Activated CD4-positive, alpha-beta T cell treated with anti-CD3 and anti-CD28 coated beads for 24 hours (primary cell): ENCODE results near the gene PLEKHG5.
"Not testable (repeated sequence)": the region's sequence is repeated elsewhere in the genome, so short reads cannot be mapped to it uniquely, and the experiment has no call there.

Experiments
- DNase-seq, 2 donors: peaks; one replicate each; pipeline ENCODE4 v3.0.0-alpha.2; 2020; ENCODE audit warnings: low read depth in 2 of 2

PLEKHG5 gene

DNA sequence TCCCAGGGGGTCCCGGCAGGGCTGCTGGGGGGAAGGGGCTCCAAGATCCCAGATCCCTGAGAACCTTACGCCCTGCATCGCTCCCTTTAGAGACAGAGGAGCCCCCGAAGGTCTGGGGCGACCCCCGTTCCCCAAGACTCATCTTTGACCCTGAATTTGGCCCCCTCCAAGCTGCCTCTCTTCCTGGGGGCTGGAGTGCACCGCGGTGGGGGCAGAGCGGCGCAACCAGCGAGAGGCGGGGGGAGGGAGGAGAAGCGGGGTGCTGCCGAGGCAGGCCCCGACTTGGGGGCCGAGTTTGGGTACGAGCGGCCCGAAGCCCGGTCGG, 5.4 kb upstream of the PLEKHG5 start:
- DNase-seq = no peak

DNA sequence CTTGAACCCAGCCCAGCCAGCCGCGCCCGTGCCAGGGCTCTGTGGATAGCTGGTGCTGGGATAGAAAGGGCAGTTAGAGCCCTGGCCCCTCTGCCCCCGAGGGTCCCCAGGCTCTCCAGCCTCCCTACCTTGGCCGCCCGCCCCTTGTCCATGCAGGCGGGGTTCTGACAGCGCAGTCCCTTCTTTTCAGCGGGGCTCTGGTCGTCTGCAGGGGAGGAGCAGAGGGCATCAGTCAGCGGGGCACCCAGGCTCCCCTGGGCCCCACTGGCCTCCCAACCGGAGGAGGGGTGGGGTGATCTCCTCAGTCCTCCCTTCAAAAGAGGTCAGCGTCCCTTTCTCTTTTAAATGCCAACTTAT, 4.9 kb upstream of the PLEKHG5 start:
- DNase-seq = no peak

- DNase-seq = no peak
Observed at GRCh38 chr1:6495540-6496364, 4.3 kb upstream of the PLEKHG5 start.

- no peak for DNase-seq
Observed at GRCh38 chr1:6495041-6495441, 3.6 kb upstream of the PLEKHG5 start.

GRCh38 chr1:6494627-6495026, 3.2 kb upstream of the PLEKHG5 start:
- no peak for DNase-seq

DNA sequence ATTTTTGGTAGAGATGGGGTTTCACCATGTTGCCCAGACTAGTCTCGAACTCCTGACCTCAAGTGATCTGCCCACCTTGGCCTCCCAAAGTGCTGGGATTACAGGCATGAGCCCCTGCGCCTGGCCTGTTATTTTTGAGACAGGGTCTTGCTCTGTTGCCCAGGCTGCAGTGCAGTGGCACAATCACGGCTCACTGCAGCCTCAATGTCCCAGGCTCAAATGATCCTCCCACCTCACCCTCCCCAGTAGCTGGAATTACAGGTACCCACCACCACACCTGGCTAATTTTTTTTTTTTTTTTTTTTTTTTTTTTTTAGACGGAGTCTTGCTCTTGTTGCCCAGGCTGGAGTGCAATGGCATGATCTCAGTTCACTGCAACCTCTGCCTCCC, 2.4 kb upstream of the PLEKHG5 start:
- not testable (repeated sequence) for DNase-seq

DNA sequence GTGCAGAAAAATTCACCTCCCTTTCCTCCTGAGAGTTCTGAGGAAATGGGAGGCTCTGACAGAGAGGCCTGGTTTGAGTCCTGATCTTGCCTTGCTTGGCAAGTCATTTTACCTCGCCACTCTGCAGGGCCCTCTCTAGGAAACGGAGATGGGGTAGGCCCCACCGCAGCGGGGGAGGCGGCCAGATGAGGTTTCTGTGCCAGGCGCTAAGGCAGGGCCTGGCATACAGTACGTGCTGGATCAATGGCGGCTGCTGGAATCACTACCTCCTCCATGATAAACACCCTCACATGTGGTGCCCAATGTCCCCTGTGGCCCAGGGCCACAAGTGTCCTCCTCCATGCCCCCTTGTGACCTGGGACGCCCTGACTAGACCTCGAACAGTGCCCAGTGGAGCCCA, 499 bp upstream of the PLEKHG5 start:
- DNase-seq = no peak

DNA sequence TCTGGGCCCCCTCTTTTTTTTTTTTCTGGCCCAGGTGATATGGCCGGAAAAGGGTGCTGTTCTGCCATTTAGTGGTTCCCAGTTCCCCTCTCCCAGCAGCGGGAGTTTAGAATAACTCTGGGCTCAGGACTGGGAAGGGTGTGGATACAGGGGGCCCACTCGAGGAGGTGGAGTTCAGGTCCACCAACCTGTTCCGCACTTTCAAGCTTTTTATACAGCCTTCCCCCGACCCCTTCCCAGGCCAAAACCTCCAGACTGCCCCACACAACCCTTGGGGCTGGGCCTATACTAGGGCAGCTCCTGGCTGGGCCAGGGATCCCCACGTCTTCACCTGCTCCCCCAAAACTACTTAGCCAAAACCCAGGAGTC, 402 bp downstream of the PLEKHG5 start:
- DNase-seq = no peak

DNA sequence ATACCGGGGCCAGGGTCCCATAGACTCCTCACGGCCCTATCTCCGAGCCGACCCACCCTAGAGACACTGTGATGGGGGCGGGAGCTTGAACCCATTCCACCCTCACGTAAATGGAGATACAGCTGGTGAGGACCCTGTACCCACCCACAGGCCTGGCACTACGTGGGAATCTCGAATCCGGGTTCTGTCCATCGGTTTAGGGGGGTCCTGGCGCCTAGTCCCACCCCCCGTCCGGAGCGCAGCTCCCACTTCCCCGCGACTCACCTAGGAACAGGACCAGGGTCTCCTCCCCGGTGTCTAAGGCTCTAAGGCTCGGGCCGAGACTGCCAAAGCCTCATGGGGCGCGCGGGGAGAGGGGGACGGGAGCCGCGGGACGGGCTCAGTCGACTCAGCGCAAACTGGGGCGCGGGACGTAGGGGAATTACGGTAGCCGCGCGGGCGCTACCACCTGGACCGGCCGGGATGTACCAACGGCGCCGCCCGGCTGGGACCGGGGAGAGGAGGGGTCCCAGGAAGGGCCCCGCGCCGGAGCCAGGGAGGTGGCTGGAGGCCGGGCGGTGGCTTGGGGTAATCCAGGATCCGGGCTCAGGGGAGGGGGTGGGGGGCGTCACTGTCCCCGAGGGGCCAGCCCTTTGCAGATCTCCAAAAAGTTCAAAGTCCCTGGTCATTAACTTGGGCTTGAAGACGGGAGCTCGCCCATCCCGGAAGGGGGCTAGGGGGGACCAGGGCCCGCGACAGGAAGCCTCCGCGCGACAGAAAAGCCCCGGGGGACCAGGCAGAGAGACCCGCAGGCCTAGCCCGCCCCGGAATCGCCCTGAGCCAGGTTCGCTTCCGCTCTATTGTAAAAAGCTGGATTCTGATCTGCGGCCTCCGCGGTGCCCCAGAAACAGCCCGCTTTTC, 1.0 kb downstream of the PLEKHG5 start:
- peak; percentile 38 to 56 for DNase-seq

DNA sequence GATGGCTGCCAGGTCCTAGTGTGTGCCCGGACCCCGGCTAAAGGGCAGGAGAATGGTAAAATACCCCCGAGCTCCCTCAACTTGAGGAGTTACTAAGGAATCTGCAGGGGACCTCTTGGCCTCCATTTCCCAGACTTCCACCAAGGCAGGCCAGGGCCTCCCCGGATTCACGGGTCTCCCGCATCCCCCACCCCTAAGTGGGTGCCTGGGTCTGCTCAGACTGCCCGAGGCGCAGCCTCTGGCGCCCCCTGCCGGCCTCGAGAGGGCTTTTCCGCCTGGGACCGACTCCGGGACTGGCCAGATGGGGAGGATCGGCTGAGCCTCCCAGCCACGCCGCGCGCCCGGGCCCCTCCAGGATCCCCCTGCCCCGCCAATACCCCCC, 1.7 kb downstream of the PLEKHG5 start:
- peak; percentile 61 to 73 for DNase-seq

GRCh38 chr1:6489383-6489765, 2.1 kb downstream of the PLEKHG5 start:
- no peak for DNase-seq

GRCh38 chr1:6488602-6489382, 2.7 kb downstream of the PLEKHG5 start:
- no peak for DNase-seq

DNA sequence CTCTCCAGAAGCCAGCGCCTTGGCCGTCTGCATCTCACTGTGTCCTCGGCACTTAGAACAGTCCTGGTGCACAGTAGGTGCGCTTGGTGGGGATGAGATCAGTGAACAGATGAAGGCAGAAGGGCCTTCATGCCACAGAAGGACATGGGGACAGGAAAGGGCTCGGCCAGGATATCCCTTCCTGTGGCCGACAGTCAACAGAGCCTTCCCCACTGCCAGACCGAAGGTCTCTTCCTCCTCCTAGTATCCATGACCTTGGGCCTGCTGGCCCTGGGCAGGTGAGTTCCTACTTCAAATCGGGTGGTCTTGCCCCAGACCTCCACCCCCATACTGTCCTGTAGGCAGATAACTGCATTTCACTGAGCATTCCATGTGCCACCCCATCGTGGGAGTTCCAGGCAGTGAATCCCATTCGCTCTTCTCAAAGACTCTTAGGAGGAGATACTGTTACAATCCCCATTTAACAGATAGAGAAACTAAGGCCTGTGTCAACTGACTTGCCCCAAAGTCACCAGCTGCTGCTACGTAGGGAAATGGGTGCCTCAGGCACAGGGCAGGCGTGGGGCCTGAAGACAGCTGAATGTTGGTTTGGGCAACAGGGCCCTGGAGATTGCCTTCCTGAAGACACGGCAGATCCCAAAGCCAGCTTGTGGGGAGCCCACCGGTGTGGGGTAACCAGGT, 3.5 kb downstream of the PLEKHG5 start:
- DNase-seq = no peak

- peak; percentile 80 to 86 for DNase-seq
Observed at GRCh38 chr1:6486433-6487011, 4.9 kb downstream of the PLEKHG5 start.

GRCh38 chr1:6485168-6486101, 6.0 kb downstream of the PLEKHG5 start:
- DNase-seq = no peak

DNA sequence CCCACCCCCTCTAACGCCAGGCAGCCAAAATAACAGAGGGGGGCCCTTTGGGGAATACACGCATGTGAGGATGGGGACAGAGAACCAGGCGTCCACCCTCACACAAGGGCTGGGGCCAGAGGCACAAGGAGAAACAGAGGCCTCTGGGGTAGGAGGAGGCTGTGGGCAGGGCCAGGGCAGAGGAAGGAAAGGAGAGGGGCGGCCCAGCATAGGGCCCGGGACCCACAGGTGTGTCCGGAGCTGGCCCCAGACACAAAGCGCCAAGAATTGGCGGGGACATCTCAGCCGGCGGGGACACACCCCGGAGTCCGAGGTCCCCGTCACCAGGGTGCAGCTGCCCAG, 6.7 kb downstream of the PLEKHG5 start:
- no peak for DNase-seq

GRCh38 chr1:6483761-6484117, 7.7 kb downstream of the PLEKHG5 start:
- no peak for DNase-seq

GRCh38 chr1:6483017-6483760, 8.3 kb downstream of the PLEKHG5 start:
- DNase-seq = no peak

GRCh38 chr1:6481820-6482219, 9.6 kb downstream of the PLEKHG5 start:
- DNase-seq = no peak
